Testis (tissue), 3 donors: ENCODE data around the gene IFT25. TPM values are rescaled to one million over a fixed set of nuclear protein-coding genes. Genes with fewer than 3 reads are reported as not detected.

Source experiments
- DNase-seq: peaks from one replicate; pipeline ENCODE4 v3.0.0-alpha.2; 2019
- H3K27ac ChIP-seq, 2 donors: fragments of 200-600 bp; sonication (generic); one replicate each; pipeline ENCODE4 v1.5.1; 2019
- H3K27me3 ChIP-seq: fragments of 200-600 bp; sonication (generic); one replicate; pipeline ENCODE4 v1.5.1; 2019
- H3K36me3 ChIP-seq: fragments of 200-600 bp; sonication (generic); one replicate; pipeline ENCODE4 v1.5.1; 2017; ENCODE audit warnings: low read depth; ENCODE audit errors: missing control alignments
- H3K4me1 ChIP-seq: fragments of 200-600 bp; sonication (generic); one replicate; pipeline ENCODE4 v1.5.1; 2019
- H3K4me3 ChIP-seq, 2 donors: fragments of 200-600 bp; sonication (generic); one replicate each; pipeline ENCODE4 v1.5.1; 2017 to 2019
- H3K9me3 ChIP-seq: fragments of 200-600 bp; sonication (generic); one replicate; pipeline ENCODE4 v1.5.1; 2017
- POLR2A ChIP-seq: fragments of 450-650 bp; IDR thresholded peaks from one replicate; pipeline ENCODE4 v1.6.1; 2017; ENCODE audit warnings: antibody characterized with exemption, mild to moderate bottlenecking, moderate library complexity
- WGBS, 2 donors: methylation state at CpG; one replicate each; pipeline ENCODE4 v1.1.5; 2018; 5-methylcytosine and 5-hydroxymethylcytosine counted together
- intact Hi-C: fragments of 100-400 bp; cut with DNase I; formaldehyde crosslinking; loops from one replicate; pipeline ENCODE4 v1.15.1; 2023; ENCODE audit warnings: low total_unique reads
- polyA plus RNA-seq: library from polyadenylated mRNA; stranded (reverse); fragments of 350-450 nt; fragmentation: Illumina TruSeq; extraction: RNeasy Lipid Tissue Mini Kit (QIAGEN cat#74804); gene quantifications from one replicate; pipeline ENCODE4 v1.2.3, GENCODE V29; 2014; ENCODE audit warnings: low read depth, low replicate concordance; ENCODE audit not compliant: insufficient read depth
- total RNA-seq, 2 donors: library from RNA; depleted of rRNA; stranded (reverse); fragments of >200 nt; gene quantifications; one replicate each; pipeline ENCODE4 v1.2.3, GENCODE V29; 2016
- TF ChIP-seq, protein P1 (sequence below), 3 experiments: fragments of 450-650 bp in 2 of 3; fragments of 200-600 bp in 1 of 3; sonication (generic) in 1 of 3; IDR thresholded peaks; one replicate each; pipeline ENCODE4 v1.5.1; 2016 to 2019; ENCODE audit warnings: antibody characterized with exemption in 3 of 3, mild to moderate bottlenecking in 2 of 3, moderate library complexity in 1 of 3

IFT25 gene
- total and polyA plus RNA-seq, 3 donors from 2014 or later, result 28.1 to 43.7 (median 34.1) TPM

DNA sequence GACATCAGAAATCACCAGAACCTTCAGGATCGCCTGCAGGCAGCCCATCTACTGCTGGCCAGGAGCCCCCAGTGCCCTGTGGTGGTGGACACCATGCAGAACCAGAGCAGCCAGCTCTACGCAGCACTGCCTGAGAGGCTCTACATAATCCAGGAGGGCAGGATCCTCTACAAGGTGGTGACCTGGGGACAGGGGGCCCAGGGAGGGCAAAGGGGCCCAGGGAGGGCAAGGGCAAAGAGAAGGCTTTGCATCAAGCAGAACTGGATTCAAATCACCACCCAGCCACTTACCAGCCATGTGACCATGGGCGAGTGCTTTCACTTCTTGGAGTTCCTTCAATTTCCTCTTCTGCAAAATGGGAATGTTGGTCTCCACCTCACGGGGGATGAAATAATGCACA lies 39.4 kb downstream of the IFT25 start:
- Histone ChIP-seq H3K4me1 (peaks cover 8% of the 10 kb centered on the region), H3K9me3 (no peaks in the 10 kb centered on the region), H3K4me3 (no peak overlapping the region), H3K27ac (no peak overlapping the region), H3K36me3 (no peaks in the 10 kb centered on the region), H3K27me3 (no peaks in the 10 kb centered on the region)
- TF ChIP-seq, protein P1, sequence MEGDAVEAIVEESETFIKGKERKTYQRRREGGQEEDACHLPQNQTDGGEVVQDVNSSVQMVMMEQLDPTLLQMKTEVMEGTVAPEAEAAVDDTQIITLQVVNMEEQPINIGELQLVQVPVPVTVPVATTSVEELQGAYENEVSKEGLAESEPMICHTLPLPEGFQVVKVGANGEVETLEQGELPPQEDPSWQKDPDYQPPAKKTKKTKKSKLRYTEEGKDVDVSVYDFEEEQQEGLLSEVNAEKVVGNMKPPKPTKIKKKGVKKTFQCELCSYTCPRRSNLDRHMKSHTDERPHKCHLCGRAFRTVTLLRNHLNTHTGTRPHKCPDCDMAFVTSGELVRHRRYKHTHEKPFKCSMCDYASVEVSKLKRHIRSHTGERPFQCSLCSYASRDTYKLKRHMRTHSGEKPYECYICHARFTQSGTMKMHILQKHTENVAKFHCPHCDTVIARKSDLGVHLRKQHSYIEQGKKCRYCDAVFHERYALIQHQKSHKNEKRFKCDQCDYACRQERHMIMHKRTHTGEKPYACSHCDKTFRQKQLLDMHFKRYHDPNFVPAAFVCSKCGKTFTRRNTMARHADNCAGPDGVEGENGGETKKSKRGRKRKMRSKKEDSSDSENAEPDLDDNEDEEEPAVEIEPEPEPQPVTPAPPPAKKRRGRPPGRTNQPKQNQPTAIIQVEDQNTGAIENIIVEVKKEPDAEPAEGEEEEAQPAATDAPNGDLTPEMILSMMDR (IDR thresholded peaks at IDR 0.05), result no peak
- no peak for TF ChIP-seq POLR2A
- WGBS, 2 donors, result 93 to 96% methylated on average over 3 to 4 of the region's 4 CpGs
- intact Hi-C loops, result no loop called here
- DNase-seq, result no peak

DNA sequence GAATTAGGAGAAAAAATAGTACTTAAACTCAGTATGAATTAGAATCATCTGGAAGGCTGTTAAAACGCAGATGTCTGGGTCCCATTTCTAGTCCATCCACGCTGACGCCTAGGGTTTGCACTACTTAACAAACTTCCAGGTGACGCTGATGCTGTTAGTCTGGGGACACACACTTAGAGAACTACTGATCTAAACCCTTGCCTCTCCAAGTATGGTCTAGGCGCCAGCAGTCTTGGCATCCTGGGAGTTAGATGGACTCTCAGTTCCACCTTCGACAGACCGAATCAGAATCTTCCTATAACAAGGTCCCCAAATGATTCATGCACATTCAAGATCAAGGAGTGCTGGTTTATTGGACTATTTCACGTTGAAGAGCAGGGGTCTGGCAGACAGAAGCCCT lies 40.0 kb downstream of the IFT25 start:
- peaks cover 8% of the 10 kb centered on the region for H3K4me1 ChIP-seq

DNA sequence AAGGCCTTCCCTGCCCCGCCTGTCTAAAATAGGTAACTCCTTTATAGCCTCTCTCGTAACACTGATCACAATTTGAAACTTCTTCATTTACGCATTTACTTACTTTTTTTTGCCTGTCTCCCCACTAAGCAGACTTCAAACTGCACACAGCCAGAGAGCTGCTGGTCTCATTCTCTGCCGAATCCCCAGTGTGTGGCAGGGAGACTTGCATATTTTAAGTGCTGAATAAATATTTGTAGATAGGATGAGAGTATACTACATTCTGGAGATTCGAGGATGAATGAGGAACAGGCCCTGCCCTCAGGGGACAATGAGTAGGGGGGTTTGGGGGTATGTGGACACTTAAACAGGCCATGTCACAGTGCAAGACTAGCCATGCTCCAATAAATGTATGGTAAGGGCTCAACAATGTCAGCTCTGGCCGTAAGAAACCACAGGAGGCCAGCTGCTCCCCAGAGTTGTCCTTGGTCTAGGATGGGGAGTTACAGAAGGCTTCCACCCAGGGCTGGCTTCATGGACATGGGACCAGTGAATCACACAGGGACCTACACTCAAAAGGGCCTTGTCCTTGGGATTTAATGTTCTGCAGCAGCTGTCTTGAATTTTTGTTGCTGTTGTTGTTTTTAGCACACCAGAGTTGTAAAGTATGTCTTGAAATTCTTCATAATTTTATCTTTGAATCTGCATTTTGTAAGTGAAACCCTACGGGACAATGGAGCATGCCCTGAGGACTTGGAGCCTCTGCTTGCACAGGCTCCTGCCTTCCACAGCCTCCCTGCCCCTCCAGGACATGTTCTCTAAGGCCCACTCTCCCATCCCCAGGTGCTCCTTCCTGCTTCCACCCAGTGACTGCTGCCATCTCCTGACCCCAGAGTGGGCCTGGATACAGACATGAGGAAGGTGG lies 43.0 kb downstream of the IFT25 start:
- Histone ChIP-seq H3K27me3 (no peaks in the 10 kb centered on the region), H3K27ac (peak overlapping the region in 1 of 2 donors; percentile 10), H3K9me3 (no peaks in the 10 kb centered on the region), H3K36me3 (no peaks in the 10 kb centered on the region), H3K4me3 (no peak overlapping the region), H3K4me1 (no peaks in the 10 kb centered on the region)
- intact Hi-C loops, result no loop called here
- no peak for TF ChIP-seq POLR2A
- TF ChIP-seq, protein P1 (IDR thresholded peaks at IDR 0.05), result no peak
- 67 to 70% methylated on average over 7 of the region's 7 CpGs for WGBS, 2 donors
- DNase-seq, result no peak

More for the DNA sequence above, 40.0 kb downstream of the IFT25 start:
- no peaks in the 10 kb centered on the region for H3K27me3 ChIP-seq
- WGBS, 2 donors, result 98% methylated on average over 8 of the region's 8 CpGs
- intact Hi-C loops, result no loop called here
- no peaks in the 10 kb centered on the region for H3K9me3 ChIP-seq
- no peak overlapping the region for H3K27ac ChIP-seq
- no peaks in the 10 kb centered on the region for H3K36me3 ChIP-seq
- no peak for TF ChIP-seq POLR2A
- TF ChIP-seq, protein P1 (IDR thresholded peaks at IDR 0.05), result no peak
- no peak overlapping the region for H3K4me3 ChIP-seq
- DNase-seq, result no peak

DNA sequence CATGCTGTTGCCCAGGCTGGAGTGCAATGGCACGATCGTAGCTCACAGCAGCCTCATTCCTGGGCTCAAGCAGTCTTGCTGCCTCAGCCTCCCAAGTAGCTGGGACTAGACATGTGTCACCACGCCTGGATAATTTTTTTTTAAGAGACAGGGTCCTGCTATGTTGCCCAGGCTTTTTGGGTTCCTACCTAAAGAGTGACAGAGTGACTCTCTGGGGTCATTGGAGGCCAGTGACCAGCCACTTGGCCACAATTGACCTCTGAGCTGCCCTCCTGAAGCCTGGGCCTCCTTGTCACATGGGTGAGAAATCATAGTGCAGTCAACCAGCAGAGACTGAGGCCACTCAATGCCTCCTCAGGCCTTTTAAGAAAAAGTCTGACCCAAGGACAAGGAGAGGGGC lies 45.8 kb downstream of the IFT25 start:
- Histone ChIP-seq H3K9me3 (no peaks in the 10 kb centered on the region), H3K4me1 (no peaks in the 10 kb centered on the region), H3K4me3 (no peak overlapping the region), H3K36me3 (no peaks in the 10 kb centered on the region), H3K27ac (no peak overlapping the region), H3K27me3 (no peaks in the 10 kb centered on the region)
- no peak for DNase-seq
- TF ChIP-seq, protein P1 (IDR thresholded peaks at IDR 0.05), result no peak
- TF ChIP-seq POLR2A, result no peak
- WGBS, 2 donors, result 93% methylated on average over 3 of the region's 3 CpGs
- intact Hi-C loops, result no loop called here
